HCT116 (cell line): ENCODE results near the gene U2AF2.

ENCODE experiments used
- EGR1 ChIP-seq: IDR thresholded peaks from 2 replicates; pipeline ENCODE4 v1.6.1; 2012; ENCODE audit warnings: low read depth
- JUND ChIP-seq: IDR thresholded peaks from 2 replicates; pipeline ENCODE4 v1.6.1; 2012
- POLR2A ChIP-seq: IDR thresholded peaks from 2 replicates; pipeline ENCODE4 v1.7.0; 2011; ENCODE audit warnings: borderline replicate concordance; ENCODE audit not compliant: insufficient read depth, insufficient read length; ENCODE audit errors: extremely low read depth
- POLR2AphosphoS5 ChIP-seq: IDR thresholded peaks from 2 replicates; pipeline ENCODE4 v1.6.1; 2011; ENCODE audit warnings: mild to moderate bottlenecking, low read depth, low read length, moderate library complexity
- TF ChIP-seq, protein P1 (sequence below): IDR thresholded peaks from 2 replicates; pipeline ENCODE4 v1.6.1; 2012
- TF ChIP-seq, protein P2 (sequence below), 3 experiments: fragments of 200-600 bp in 1 of 3; sonication (generic) in 1 of 3; IDR thresholded peaks in 2 of 3; conservative IDR thresholded peaks in 1 of 3; 2 replicates each; pipeline ENCODE4 v1.5.1; 2012 to 2017; ENCODE audit warnings: low read depth in 2 of 3, low read length in 2 of 3, antibody characterized with exemption in 1 of 3, borderline replicate concordance in 1 of 3, control low read depth in 1 of 3, mild to moderate bottlenecking in 1 of 3, mixed read lengths in 1 of 3, mixed run types in 1 of 3, moderate library complexity in 1 of 3; ENCODE audit not compliant: insufficient read depth in 1 of 3

DNA sequence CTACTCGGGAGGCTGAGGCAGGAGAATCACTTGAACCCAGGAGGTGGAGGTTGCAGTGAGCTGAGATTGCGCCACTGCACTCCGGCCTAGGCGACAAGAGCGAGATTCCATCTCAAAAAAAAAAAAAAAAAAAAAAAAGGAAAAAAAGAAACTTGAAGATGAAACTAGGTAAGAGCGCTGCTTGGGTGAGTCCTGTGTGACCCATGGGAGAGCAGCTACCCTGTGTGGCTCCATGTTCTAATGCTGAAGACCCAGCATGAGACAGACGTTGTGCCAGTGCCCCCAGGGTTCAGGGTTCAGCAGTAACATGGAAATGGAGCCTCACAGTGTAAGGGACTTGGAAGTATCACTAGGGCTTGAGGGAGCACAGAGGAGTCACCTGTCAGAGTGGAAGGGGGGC is 36.4 kb upstream of the U2AF2 start:
- TF ChIP-seq, protein P1, sequence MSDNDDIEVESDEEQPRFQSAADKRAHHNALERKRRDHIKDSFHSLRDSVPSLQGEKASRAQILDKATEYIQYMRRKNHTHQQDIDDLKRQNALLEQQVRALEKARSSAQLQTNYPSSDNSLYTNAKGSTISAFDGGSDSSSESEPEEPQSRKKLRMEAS, result no peak
- TF ChIP-seq, protein P2, sequence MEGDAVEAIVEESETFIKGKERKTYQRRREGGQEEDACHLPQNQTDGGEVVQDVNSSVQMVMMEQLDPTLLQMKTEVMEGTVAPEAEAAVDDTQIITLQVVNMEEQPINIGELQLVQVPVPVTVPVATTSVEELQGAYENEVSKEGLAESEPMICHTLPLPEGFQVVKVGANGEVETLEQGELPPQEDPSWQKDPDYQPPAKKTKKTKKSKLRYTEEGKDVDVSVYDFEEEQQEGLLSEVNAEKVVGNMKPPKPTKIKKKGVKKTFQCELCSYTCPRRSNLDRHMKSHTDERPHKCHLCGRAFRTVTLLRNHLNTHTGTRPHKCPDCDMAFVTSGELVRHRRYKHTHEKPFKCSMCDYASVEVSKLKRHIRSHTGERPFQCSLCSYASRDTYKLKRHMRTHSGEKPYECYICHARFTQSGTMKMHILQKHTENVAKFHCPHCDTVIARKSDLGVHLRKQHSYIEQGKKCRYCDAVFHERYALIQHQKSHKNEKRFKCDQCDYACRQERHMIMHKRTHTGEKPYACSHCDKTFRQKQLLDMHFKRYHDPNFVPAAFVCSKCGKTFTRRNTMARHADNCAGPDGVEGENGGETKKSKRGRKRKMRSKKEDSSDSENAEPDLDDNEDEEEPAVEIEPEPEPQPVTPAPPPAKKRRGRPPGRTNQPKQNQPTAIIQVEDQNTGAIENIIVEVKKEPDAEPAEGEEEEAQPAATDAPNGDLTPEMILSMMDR (IDR thresholded peaks at IDR 0.05 in 2 of 3, conservative IDR thresholded peaks at IDR 0.05 in 1 of 3; ENCODE audit: borderline replicate concordance in 1 of 3, insufficient read depth in 1 of 3, low read depth in 2 of 3, low read length in 2 of 3), result no peak
- TF ChIP-seq POLR2AphosphoS5 (no peak), POLR2A (no peak), JUND (no peak), EGR1 (no peak)
